Hematopoietic multipotent progenitor cell treated with erythropoietin and hydrocortisone succinate and interleukin-3 and kit ligand, for 8 days (in vitro differentiated cells): ENCODE results near the gene ANKMY2.

Experiments
- DNase-seq: peaks from one replicate; pipeline ENCODE4 v3.0.0-alpha.2; 2015

Gene ANKMY2

GRCh38 chr7:16564909-16565426, 80.6 kb downstream of the ANKMY2 start:
- DNase-seq = peak; percentile 68

- no peak for DNase-seq
These were observed 81.6 kb downstream of the ANKMY2 start for GRCh38 chr7:16564023-16564380.

GRCh38 chr7:16563281-16564022, 82.1 kb downstream of the ANKMY2 start:
- no peak for DNase-seq

- DNase-seq = no peak
These were observed 82.9 kb downstream of the ANKMY2 start for GRCh38 chr7:16562456-16563220.

GRCh38 chr7:16561943-16562342, 83.6 kb downstream of the ANKMY2 start:
- no peak for DNase-seq

- no peak for DNase-seq
These were observed 85.9 kb downstream of the ANKMY2 start for GRCh38 chr7:16559497-16560179.

- no peak for DNase-seq
These were observed 86.7 kb downstream of the ANKMY2 start for GRCh38 chr7:16558761-16559302.

GRCh38 chr7:16556359-16556758, 89.2 kb downstream of the ANKMY2 start:
- DNase-seq = no peak

GRCh38 chr7:16554518-16555236, 90.9 kb downstream of the ANKMY2 start:
- DNase-seq = no peak

GRCh38 chr7:16550671-16551070, 94.9 kb downstream of the ANKMY2 start:
- no peak for DNase-seq
